Neural cell (in vitro differentiated cells): Measurements from ENCODE around the gene ADGRL4.
"Not testable (repeated sequence)": the region's sequence is repeated elsewhere in the genome, so short reads cannot be mapped to it uniquely, and the experiment has no call there.

Source experiments
- EP300 ChIP-seq: fragments of 450-650 bp; conservative IDR thresholded peaks from 2 replicates; pipeline ENCODE4 v1.6.1; 2014; ENCODE audit warnings: antibody characterized with exemption, mild to moderate bottlenecking, moderate library complexity; ENCODE audit not compliant: poor library complexity, severe bottlenecking
- TF ChIP-seq, protein P1 (sequence below): fragments of 450-650 bp; IDR thresholded peaks from 2 replicates; pipeline ENCODE4 v1.5.1; 2014; ENCODE audit warnings: antibody characterized with exemption, mild to moderate bottlenecking, moderate library complexity; ENCODE audit not compliant: poor library complexity, severe bottlenecking

DNA sequence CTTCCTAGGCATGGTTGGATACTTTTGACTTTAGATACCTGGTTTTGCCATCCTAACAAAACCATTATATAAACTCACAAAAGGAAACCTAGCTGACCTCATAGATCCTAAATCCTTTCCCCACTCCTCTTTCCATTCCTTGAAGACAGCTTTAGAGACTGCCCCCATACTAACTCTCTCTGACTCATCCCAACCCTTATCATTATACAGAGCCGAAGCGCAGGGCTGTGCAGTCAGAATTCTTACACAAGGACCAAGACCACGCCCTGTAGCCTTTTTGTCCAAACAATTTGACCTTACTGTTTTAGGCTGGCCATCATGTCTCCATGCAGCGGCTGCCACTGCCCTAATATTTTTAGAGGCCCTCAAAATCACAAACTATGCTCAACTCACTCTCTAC lies 130.5 kb downstream of the ADGRL4 start:
- TF ChIP-seq EP300, result not testable (repeated sequence)
- TF ChIP-seq, protein P1, sequence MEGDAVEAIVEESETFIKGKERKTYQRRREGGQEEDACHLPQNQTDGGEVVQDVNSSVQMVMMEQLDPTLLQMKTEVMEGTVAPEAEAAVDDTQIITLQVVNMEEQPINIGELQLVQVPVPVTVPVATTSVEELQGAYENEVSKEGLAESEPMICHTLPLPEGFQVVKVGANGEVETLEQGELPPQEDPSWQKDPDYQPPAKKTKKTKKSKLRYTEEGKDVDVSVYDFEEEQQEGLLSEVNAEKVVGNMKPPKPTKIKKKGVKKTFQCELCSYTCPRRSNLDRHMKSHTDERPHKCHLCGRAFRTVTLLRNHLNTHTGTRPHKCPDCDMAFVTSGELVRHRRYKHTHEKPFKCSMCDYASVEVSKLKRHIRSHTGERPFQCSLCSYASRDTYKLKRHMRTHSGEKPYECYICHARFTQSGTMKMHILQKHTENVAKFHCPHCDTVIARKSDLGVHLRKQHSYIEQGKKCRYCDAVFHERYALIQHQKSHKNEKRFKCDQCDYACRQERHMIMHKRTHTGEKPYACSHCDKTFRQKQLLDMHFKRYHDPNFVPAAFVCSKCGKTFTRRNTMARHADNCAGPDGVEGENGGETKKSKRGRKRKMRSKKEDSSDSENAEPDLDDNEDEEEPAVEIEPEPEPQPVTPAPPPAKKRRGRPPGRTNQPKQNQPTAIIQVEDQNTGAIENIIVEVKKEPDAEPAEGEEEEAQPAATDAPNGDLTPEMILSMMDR, result not testable (repeated sequence)
